ACC112 (cell line): ENCODE results near the gene GRID2.

Experiments
- H2AFZ ChIP-seq: fragments of 200-600 bp; sonication (generic); one replicate; pipeline ENCODE4 v1.6.0; 2017; ENCODE audit warnings: antibody characterized with exemption, low read length; ENCODE audit not compliant: unreplicated experiment
- H3K27ac ChIP-seq: fragments of 200-600 bp; sonication (generic); 2 replicates; pipeline ENCODE4 v1.5.1; 2014; ENCODE audit warnings: low read depth, mild to moderate bottlenecking, antibody characterized with exemption, low read length, moderate library complexity
- H3K27me3 ChIP-seq: fragments of 200-600 bp; sonication (generic); 2 replicates; pipeline ENCODE4 v1.6.1; 2014; ENCODE audit warnings: mild to moderate bottlenecking, antibody characterized with exemption, low read length, moderate library complexity, mixed read lengths; ENCODE audit not compliant: insufficient read depth
- H3K36me3 ChIP-seq: fragments of 200-600 bp; sonication (generic); 2 replicates; pipeline ENCODE4 v1.6.1; 2016; ENCODE audit warnings: mild to moderate bottlenecking, antibody characterized with exemption, low read length, moderate library complexity, mixed read lengths; ENCODE audit not compliant: insufficient read depth
- H3K4me1 ChIP-seq: fragments of 200-600 bp; sonication (generic); one replicate; pipeline ENCODE4 v1.6.1; 2016; ENCODE audit warnings: low read length, mixed read lengths; ENCODE audit not compliant: insufficient read depth, unreplicated experiment, control insufficient read depth
- H3K4me3 ChIP-seq: fragments of 200-600 bp; sonication (generic); 2 replicates; pipeline ENCODE4 v1.5.1; 2014; ENCODE audit warnings: mild to moderate bottlenecking, low read depth, low read length
- H3K79me2 ChIP-seq: fragments of 200-600 bp; sonication (generic); one replicate; pipeline ENCODE4 v1.6.0; 2016; ENCODE audit warnings: low read length; ENCODE audit not compliant: control insufficient read depth, unreplicated experiment, insufficient read depth

GRID2 gene

GRCh38 chr4:93781198-93781597, 1477.4 kb downstream of the GRID2 start:
- Histone ChIP-seq H3K27me3 (0 out of 2 replicates have a peak, but pooled peaks cover 2% of the 10 kb centered on the region), H2AFZ (no peak overlapping the region), H3K27ac (no peak overlapping the region), H3K4me3 (no peak overlapping the region), H3K36me3 (no peaks in the 10 kb centered on the region), H3K4me1 (no peaks in the 10 kb centered on the region), H3K79me2 (no peaks in the 10 kb centered on the region)

- Histone ChIP-seq H3K36me3 (no peaks in the 10 kb centered on the region), H3K27ac (no peak overlapping the region), H3K79me2 (no peaks in the 10 kb centered on the region), H3K4me1 (no peaks in the 10 kb centered on the region), H3K27me3 (0 out of 2 replicates have a peak, but pooled peaks cover 2% of the 10 kb centered on the region), H3K4me3 (no peak overlapping the region), H2AFZ (no peak overlapping the region)
Observed at GRCh38 chr4:93786149-93786548, 1482.4 kb downstream of the GRID2 start.

- no peak overlapping the region for H3K4me3 ChIP-seq
- H3K36me3 ChIP-seq = no peaks in the 10 kb centered on the region
- no peaks in the 10 kb centered on the region for H3K4me1 ChIP-seq
- H3K27ac ChIP-seq = no peak overlapping the region
- no peaks in the 10 kb centered on the region for H3K79me2 ChIP-seq
- H3K27me3 ChIP-seq = peaks cover 17% of the 10 kb centered on the region
- no peak overlapping the region for H2AFZ ChIP-seq
Observed at GRCh38 chr4:93788712-93789111, 1484.9 kb downstream of the GRID2 start.

GRCh38 chr4:93791570-93792195, 1487.9 kb downstream of the GRID2 start:
- Histone ChIP-seq H3K4me1 (no peaks in the 10 kb centered on the region), H3K79me2 (no peaks in the 10 kb centered on the region), H3K27me3 (peaks cover 37% of the 10 kb centered on the region), H2AFZ (no peak overlapping the region), H3K4me3 (no peak overlapping the region), H3K27ac (no peak overlapping the region), H3K36me3 (no peaks in the 10 kb centered on the region)

GRCh38 chr4:93802045-93802444, 1498.3 kb downstream of the GRID2 start:
- no peaks in the 10 kb centered on the region for H3K79me2 ChIP-seq
- no peaks in the 10 kb centered on the region for H3K36me3 ChIP-seq
- peaks cover 13% of the 10 kb centered on the region for H3K27me3 ChIP-seq
- no peak overlapping the region for H3K4me3 ChIP-seq
- no peak overlapping the region for H3K27ac ChIP-seq
- no peaks in the 10 kb centered on the region for H3K4me1 ChIP-seq
- H2AFZ ChIP-seq = no peak overlapping the region

GRCh38 chr4:93809773-93810172, 1506.0 kb downstream of the GRID2 start:
- H3K4me3 ChIP-seq = no peak overlapping the region
- H3K4me1 ChIP-seq = no peaks in the 10 kb centered on the region
- H2AFZ ChIP-seq = no peak overlapping the region
- H3K27me3 ChIP-seq = 0 out of 2 replicates have a peak, but pooled peaks cover 6% of the 10 kb centered on the region
- H3K36me3 ChIP-seq = no peaks in the 10 kb centered on the region
- H3K27ac ChIP-seq = no peak overlapping the region
- no peaks in the 10 kb centered on the region for H3K79me2 ChIP-seq

GRCh38 chr4:93810340-93810992, 1506.7 kb downstream of the GRID2 start:
- Histone ChIP-seq H3K4me1 (no peaks in the 10 kb centered on the region), H3K27ac (no peak overlapping the region), H3K79me2 (no peaks in the 10 kb centered on the region), H3K27me3 (0 out of 2 replicates have a peak, but pooled peaks cover 6% of the 10 kb centered on the region), H2AFZ (no peak overlapping the region), H3K36me3 (no peaks in the 10 kb centered on the region), H3K4me3 (no peak overlapping the region)

GRCh38 chr4:93813092-93813491, 1509.3 kb downstream of the GRID2 start:
- Histone ChIP-seq H3K4me3 (no peak overlapping the region), H2AFZ (no peak overlapping the region), H3K79me2 (no peaks in the 10 kb centered on the region), H3K27me3 (0 out of 2 replicates have a peak, but pooled peaks cover 6% of the 10 kb centered on the region), H3K36me3 (no peaks in the 10 kb centered on the region), H3K4me1 (no peaks in the 10 kb centered on the region), H3K27ac (no peak overlapping the region)

GRCh38 chr4:93814141-93814540, 1510.4 kb downstream of the GRID2 start:
- Histone ChIP-seq H3K4me3 (no peak overlapping the region), H3K27ac (no peak overlapping the region), H2AFZ (no peak overlapping the region), H3K79me2 (no peaks in the 10 kb centered on the region), H3K4me1 (no peaks in the 10 kb centered on the region), H3K36me3 (no peaks in the 10 kb centered on the region), H3K27me3 (0 out of 2 replicates have a peak, but pooled peaks cover 6% of the 10 kb centered on the region)

GRCh38 chr4:93814722-93815121, 1511.0 kb downstream of the GRID2 start:
- Histone ChIP-seq H3K36me3 (no peaks in the 10 kb centered on the region), H3K79me2 (no peaks in the 10 kb centered on the region), H3K4me1 (no peaks in the 10 kb centered on the region), H2AFZ (no peak overlapping the region), H3K27me3 (0 out of 2 replicates have a peak, but pooled peaks cover 6% of the 10 kb centered on the region), H3K4me3 (no peak overlapping the region), H3K27ac (no peak overlapping the region)
